Activated T-cell treated with anti-CD3 and anti-CD28 coated beads for 1 hour (primary cell): ENCODE results near the gene RGS19.
"Not testable (repeated sequence)": the region's sequence is repeated elsewhere in the genome, so short reads cannot be mapped to it uniquely, and the experiment has no call there.

Experiments
- DNase-seq: peaks from one replicate; pipeline ENCODE4 v3.0.0-alpha.2; 2020; ENCODE audit warnings: low read depth

RGS19 gene

DNA sequence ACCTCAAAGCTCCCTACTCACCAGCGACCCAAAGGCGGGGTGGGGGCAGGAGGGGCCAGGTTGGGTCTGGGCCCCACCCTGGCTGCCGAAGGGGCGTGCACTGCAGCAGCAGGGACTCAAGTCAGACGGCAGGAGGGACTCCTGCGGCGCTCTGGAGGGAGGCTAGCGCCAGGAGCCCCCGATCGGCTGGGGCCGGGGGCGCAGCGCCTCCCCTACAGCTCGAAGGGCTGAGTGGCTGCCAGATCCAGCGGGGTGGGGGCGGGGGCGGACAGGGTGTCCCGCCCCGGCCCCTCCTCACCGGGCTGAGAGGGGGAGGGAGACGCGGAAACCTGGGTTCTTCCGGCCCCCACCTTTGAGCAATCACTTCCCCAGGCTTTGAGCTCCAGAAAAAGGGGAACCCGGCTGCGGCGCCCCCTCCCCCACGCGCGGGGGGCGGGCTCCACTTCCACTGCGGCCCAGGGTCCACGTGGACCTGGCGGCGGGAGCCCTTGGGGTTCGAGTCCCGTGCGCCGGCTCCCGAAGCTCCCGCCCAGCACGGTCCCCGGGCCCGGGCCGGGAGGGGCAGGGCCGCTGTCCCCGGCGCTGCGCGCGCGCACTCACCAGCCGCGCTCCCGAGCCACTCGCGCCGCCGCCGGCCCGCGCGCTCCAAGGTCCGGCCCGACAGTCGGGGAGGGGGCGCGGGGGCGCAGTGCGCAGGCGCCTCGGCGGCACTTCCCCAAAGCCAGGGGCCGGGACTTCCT, at the start of gene RGS19:
Gene RGS19 (minus strand): TSS at position 246 of the 740 bp plus-strand sequence. CDS start 2,632 bp downstream, outside the sequence.
- peak; percentile 62 for DNase-seq

DNA sequence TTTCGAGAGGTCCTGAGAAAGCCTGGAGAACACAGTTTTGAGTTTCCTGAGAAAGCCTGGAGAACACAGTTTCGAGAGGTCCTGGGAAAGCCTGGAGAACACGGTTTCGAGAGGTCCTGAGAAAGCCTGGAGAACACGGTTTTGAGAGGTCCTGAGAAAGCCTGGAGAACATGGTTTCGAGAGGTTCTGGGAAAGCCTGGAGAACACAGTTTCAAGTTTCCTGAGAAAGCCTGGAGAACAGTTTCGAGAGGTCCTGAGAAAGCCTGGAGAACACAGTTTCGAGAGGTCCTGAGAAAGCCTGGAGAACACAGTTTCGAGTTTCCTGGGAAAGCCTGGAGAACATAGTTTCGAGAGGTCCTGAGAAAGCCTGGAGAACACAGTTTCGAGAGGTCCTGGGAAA, 44.2 kb upstream of the RGS19 start:
- not testable (repeated sequence) for DNase-seq

DNA sequence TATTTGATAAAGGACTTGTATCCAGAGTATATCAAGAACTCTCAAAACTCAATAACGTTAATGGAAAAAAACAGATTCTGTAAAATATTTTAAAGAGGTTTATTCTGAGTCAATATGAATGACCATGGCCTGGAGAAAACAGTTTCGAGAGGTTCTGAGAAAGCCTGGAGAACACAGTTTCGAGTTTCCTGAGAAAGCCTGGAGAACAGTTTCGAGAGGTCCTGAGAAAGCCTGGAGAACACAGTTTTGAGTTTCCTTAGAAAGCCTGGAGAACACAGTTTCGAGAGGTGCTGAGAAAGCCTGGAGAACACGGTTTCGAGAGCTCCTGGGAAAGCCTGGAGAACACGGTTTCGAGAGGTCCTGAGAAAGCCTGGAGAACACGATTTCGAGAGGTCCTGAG, 43.6 kb upstream of the RGS19 start:
- not testable (repeated sequence) for DNase-seq

DNA sequence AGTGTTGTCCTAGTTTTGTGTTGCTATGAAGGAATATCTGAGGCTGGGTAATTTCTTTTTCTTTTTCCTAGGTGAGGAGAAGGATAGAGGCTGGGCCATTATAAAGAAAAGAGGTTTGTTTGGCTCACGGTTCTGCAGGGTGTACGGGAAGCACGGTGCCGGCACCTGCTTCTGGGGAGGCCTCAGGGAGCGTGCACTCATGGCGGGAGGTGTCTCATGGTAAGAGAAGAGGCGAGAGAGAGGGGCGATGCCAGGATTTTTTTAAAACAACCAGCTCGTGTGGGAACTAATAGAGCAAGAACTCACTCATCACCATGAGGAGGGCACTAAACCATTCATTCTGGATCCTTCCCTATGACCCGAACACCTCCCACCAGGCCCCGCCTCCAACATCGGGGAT, 42.3 kb upstream of the RGS19 start:
- no peak for DNase-seq

GRCh38 chr20:64119681-64120341, 40.5 kb upstream of the RGS19 start:
- DNase-seq = no peak

- DNase-seq = no peak
These were observed 40.0 kb upstream of the RGS19 start for GRCh38 chr20:64119301-64119680.

GRCh38 chr20:64117432-64117777, 38.1 kb upstream of the RGS19 start:
- DNase-seq = not testable (repeated sequence)

- no peak for DNase-seq
These were observed 37.5 kb upstream of the RGS19 start for GRCh38 chr20:64116541-64117431.

GRCh38 chr20:64116016-64116415, 36.7 kb upstream of the RGS19 start:
- no peak for DNase-seq

GRCh38 chr20:64115171-64115911, 36.0 kb upstream of the RGS19 start:
- DNase-seq = no peak

GRCh38 chr20:64114356-64114971, 35.1 kb upstream of the RGS19 start:
- DNase-seq = no peak

DNA sequence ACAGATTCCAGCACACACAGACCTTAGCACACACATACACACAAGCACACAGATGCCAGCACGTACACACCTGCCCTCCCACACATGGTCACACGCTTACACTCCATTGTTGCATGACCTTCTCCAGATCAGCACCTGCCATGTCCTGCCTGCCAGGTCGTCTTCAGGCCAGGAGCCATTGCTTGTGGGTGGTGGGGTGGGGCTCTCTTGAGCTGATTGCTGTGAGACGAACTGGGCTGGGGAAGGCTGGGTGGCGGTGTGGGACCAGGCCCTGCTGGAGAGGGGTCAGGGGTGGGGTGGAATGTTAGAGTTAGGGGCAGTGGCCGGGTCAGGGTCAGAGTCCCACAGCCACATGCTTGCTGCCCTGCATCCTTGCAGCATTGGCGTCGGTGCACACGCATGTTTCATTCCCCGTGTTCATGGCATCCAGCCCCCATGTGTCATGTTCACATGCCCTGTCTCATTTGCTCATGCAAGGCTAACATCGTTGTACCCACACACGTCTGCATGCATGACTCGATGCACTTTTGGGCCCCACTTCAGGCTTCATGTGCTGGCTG, 34.6 kb upstream of the RGS19 start:
- no peak for DNase-seq

- DNase-seq = no peak
These were observed 34.1 kb upstream of the RGS19 start for GRCh38 chr20:64113444-64113775.

GRCh38 chr20:64112691-64113443, 33.5 kb upstream of the RGS19 start:
- no peak for DNase-seq

- no peak for DNase-seq
These were observed 32.7 kb upstream of the RGS19 start for GRCh38 chr20:64111841-64112641.

GRCh38 chr20:64110411-64111068, 31.2 kb upstream of the RGS19 start:
- DNase-seq = no peak

DNA sequence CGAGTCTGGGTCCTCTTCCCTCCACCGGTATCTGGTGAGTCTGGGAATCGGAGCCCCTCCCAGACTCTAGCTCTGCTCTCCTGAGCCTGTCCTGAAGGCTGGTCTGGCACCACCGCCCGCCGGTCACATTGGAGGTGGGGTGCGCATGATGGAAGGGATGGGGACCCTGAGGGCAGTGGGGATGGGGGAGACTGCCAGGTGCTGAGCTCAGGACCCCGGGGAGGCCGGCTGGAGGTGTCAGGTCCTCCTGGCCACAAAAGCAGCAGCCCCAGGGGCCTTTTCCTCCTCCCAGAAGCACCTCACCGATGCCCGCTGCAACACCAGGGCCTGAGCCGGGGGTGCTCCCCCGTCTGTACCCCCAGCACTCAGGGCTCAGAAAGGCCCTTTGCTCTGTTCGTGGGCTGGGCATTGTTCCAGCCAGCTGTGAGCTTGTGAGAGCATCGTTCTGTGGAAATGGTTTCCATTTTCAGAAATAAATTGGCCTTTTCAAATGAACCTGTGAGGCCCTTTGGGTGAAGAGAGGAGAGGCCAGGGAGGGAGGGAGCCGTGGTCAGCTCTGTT, 30.6 kb upstream of the RGS19 start:
- DNase-seq = no peak

DNA sequence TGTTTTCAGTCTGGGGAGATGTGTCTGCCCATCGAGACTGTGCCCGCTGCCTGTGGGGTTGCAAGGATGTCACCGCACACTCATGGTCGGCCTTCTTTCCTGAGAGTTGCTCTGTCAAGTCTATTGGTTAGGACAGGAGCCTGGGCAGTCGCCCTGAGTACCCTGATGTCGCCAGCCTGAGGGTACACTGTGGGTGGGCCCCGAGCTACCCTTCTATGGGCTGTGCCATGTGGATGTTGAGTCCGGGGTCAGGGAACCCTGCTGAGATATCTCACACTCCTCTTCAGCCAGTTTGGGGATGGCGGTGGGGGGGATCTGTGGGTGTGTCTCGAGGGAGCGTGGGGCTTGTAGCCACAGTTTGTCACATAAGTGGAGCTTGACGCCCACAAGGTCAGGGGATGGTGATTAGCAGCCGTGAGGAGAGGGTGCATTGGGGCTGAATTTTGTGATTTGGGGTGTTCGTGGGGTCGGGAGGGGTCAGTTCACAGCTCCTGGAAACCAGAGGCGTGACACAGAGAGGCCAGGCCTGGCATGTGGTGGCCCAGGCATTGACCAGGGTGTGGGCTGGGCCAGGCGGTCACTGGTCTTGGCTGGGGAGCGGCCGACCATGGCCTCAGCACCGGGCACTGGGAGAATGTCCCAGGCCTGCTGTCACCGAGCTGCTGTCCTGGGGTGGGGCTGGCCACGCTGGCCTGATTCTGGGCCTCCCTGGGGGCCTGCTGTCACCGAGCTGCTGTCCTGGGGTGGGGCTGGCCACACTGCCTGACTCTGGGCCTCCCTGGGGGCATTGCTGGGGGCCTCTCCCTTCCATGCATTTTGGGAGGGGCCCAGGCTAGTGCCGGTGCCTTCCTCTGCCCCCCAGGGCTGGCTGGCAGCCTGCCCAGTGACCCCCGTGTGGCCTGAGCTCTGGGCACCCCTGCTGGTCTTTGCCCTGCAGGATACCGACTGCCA, 29.7 kb upstream of the RGS19 start:
- no peak for DNase-seq
